Breast epithelium (tissue), 4 donors: ENCODE measurements around the gene PDE4A. TPM values are rescaled to one million over a fixed set of nuclear protein-coding genes. Genes with fewer than 3 reads are reported as not detected.

Source experiments
- DNase-seq, 2 donors: peaks; one replicate each; pipeline ENCODE4 v3.0.0-alpha.2; 2019; ENCODE audit warnings: low spot score in 2 of 2
- H3K27ac ChIP-seq, 2 donors: fragments of 200-600 bp; sonication (generic) in 1 of 2; one replicate each; pipeline ENCODE4 v1.5.1; 2016 to 2019; ENCODE audit warnings: mild to moderate bottlenecking in 1 of 2
- H3K27me3 ChIP-seq, 2 donors: fragments of 200-600 bp; sonication (generic) in 1 of 2; one replicate each; pipeline versions ENCODE4 v1.5.1 to v1.6.0; 2017 to 2019; ENCODE audit warnings: control low read depth in 1 of 2, mild to moderate bottlenecking in 1 of 2
- H3K36me3 ChIP-seq: fragments of 200-600 bp; one replicate; pipeline ENCODE4 v1.5.1; 2019
- H3K4me1 ChIP-seq, 2 donors: fragments of 200-600 bp; sonication (generic); one replicate each; pipeline ENCODE4 v1.5.1; 2016 to 2019; ENCODE audit warnings: control low read depth in 1 of 2
- H3K4me3 ChIP-seq, 3 donors: fragments of 200-600 bp; sonication (generic); 1 replicate in 2 of 3; 2 replicates in 1 of 3; pipeline ENCODE4 v1.5.1; 2016 to 2019; ENCODE audit warnings: mild to moderate bottlenecking in 3 of 3, moderate library complexity in 2 of 3
- H3K9me3 ChIP-seq, 2 donors: fragments of 200-600 bp; sonication (generic) in 1 of 2; one replicate each; pipeline ENCODE4 v1.5.1; 2016 to 2019; ENCODE audit warnings: control low read depth in 1 of 2
- CTCF ChIP-seq, 3 donors: fragments of 450-650 bp; IDR thresholded peaks; one replicate each; pipeline ENCODE4 v1.5.1; 2016 to 2017; ENCODE audit warnings: antibody characterized with exemption in 3 of 3, mild to moderate bottlenecking in 3 of 3, moderate library complexity in 3 of 3
- POLR2A ChIP-seq: fragments of 450-650 bp; IDR thresholded peaks from one replicate; pipeline ENCODE4 v1.6.1; 2016; ENCODE audit warnings: antibody characterized with exemption, mild to moderate bottlenecking, moderate library complexity
- POLR2AphosphoS5 ChIP-seq, 3 donors: sonication (generic); formaldehyde crosslinking; IDR thresholded peaks; one replicate each; pipeline ENCODE4 v1.6.1; 2017; ENCODE audit warnings: antibody characterized with exemption in 3 of 3
- intact Hi-C: fragments of 100-400 bp; cut with DNase I; formaldehyde crosslinking; loops from one replicate; pipeline ENCODE4 v1.15.1; 2023; ENCODE audit warnings: low total_unique reads
- total RNA-seq, 3 donors: library from RNA; depleted of rRNA; stranded (reverse); fragments of >200 nt; gene quantifications; one replicate each; pipeline ENCODE4 v1.1.0, GENCODE V29; 2016

Gene PDE4A
- total RNA-seq, 3 donors from 2014 or later = 5.6 to 20.3 (median 12.1) TPM

GRCh38 chr19:10424011-10424637 is 3.8 kb downstream of the PDE4A start:
- Histone ChIP-seq H3K9me3 (no peaks in the 10 kb centered on the region), H3K27ac (no peak overlapping the region), H3K4me3 (peak overlapping the region in 2 of 3 donors; percentile 42 to 64), H3K36me3 (no peaks in the 10 kb centered on the region), H3K27me3 (peaks cover 18 to 61% of the 10 kb centered on the region in 2 donors), H3K4me1 (peaks cover 8 to 17% of the 10 kb centered on the region in 2 donors)
- intact Hi-C loops = no loop called here
- peak; percentile 55 to 79 for DNase-seq
- no peak for TF ChIP-seq POLR2A
- TF ChIP-seq CTCF (IDR thresholded peaks at IDR 0.05) = peak; percentile 77 to 87 (median 82)

- Histone ChIP-seq H3K4me1 (peaks cover 3 to 6% of the 10 kb centered on the region in 2 donors), H3K9me3 (no peaks in the 10 kb centered on the region), H3K36me3 (no peaks in the 10 kb centered on the region), H3K4me3 (no peak overlapping the region), H3K27ac (no peak overlapping the region), H3K27me3 (peaks cover 3 to 30% of the 10 kb centered on the region in 2 donors)
- TF ChIP-seq POLR2AphosphoS5 (IDR thresholded peaks at IDR 0.05) (no peak), POLR2A (no peak), CTCF (IDR thresholded peaks at IDR 0.05) (no peak)
- intact Hi-C loops = no loop called here
- DNase-seq = no peak
These were observed 6.8 kb downstream of the PDE4A start for GRCh38 chr19:10427169-10427568.

DNA sequence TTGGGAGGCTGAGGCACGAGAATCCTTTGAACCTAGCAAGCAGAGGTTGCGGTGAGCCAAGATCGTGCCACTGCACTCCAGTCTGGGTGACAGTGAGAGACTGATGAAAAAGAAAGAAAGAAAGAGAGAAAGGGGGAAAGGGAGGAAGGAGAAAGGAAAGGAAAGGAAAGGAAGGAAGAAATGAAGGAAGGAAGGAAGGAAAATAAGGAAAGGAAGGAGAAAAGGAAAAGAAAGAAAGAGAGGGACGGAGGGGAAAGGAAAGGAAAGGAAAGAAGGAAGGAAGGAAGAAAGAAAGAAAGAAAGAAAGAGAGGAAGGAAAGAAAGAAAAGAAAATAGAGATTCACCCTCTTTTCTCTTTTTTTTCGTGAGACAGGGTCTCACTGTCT is 8.7 kb downstream of the PDE4A start:
- Histone ChIP-seq H3K27me3 (peaks cover 0 to 13% of the 10 kb centered on the region in 2 donors), H3K36me3 (no peaks in the 10 kb centered on the region), H3K4me1 (peaks cover 3 to 12% of the 10 kb centered on the region in 2 donors), H3K9me3 (no peaks in the 10 kb centered on the region), H3K4me3 (no peak overlapping the region), H3K27ac (peak overlapping the region in 1 of 2 donors; percentile 19)
- no peak for DNase-seq
- intact Hi-C loops = no loop called here
- TF ChIP-seq POLR2AphosphoS5 (IDR thresholded peaks at IDR 0.05) = no peak
- no peak for TF ChIP-seq CTCF (IDR thresholded peaks at IDR 0.05)
- no peak for TF ChIP-seq POLR2A

- intact Hi-C loops = no loop called here
- peak overlapping the region; percentile 61 to 79 (median 76) for H3K4me3 ChIP-seq
- no peaks in the 10 kb centered on the region for H3K36me3 ChIP-seq
- H3K9me3 ChIP-seq = no peaks in the 10 kb centered on the region
- no peak for DNase-seq
- H3K27ac ChIP-seq = peak overlapping the region in 1 of 2 donors; percentile 70
- H3K27me3 ChIP-seq = no peaks in the 10 kb centered on the region
- no peak for TF ChIP-seq POLR2A
- peak in 1 of 3 donors; percentile 3 for TF ChIP-seq CTCF (IDR thresholded peaks at IDR 0.05)
- no peak for TF ChIP-seq POLR2AphosphoS5 (IDR thresholded peaks at IDR 0.05)
- peaks cover 3 to 7% of the 10 kb centered on the region in 2 donors for H3K4me1 ChIP-seq
These were observed 10.3 kb downstream of the PDE4A start for GRCh38 chr19:10430505-10431253.

- peak overlapping the region; percentile 61 to 79 (median 76) for H3K4me3 ChIP-seq
- no peak for DNase-seq
- H3K27me3 ChIP-seq = no peaks in the 10 kb centered on the region
- H3K27ac ChIP-seq = peak overlapping the region; percentile 57 to 70
- TF ChIP-seq POLR2AphosphoS5 (IDR thresholded peaks at IDR 0.05) (no peak), CTCF (IDR thresholded peaks at IDR 0.05) (no peak), POLR2A (no peak)
- H3K4me1 ChIP-seq = peaks cover 3 to 7% of the 10 kb centered on the region in 2 donors
- H3K36me3 ChIP-seq = no peaks in the 10 kb centered on the region
- intact Hi-C loops = no loop called here
- H3K9me3 ChIP-seq = no peaks in the 10 kb centered on the region
These were observed 11.1 kb downstream of the PDE4A start for GRCh38 chr19:10431254-10431942.
